HG03064 (cell line): ENCODE results near the gene USH2A.
"Not testable (repeated sequence)": the region's sequence is repeated elsewhere in the genome, so short reads cannot be mapped to it uniquely, and the experiment has no call there.

Experiments
- ATAC-seq: cut with Tn5 transposase; IDR thresholded peaks from one replicate; pipeline ENCODE4 v1.9.1; 2021; ENCODE audit warnings: low read depth; ENCODE audit not compliant: unreplicated experiment

Gene USH2A

DNA sequence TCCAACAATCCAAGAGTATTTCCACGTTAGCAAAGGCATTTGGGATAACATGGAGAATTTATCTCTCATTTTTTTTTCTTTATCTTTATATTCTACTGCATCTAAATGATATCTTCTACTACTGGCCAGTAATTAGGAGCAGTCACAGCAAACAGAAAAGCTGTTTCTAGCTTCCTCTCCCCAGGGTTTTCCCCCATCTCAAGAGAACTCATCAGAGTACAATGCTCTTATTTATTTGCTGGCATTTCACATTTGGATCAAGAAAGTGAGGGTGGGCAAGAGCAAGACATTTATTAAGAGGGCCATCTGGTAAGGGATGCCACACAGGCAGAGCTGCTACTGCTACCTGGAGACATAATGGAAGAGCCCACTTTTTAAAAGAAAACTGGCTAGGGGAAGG is 368.2 kb downstream of the USH2A start:
- no peak for ATAC-seq

GRCh38 chr1:216054600-216054999 is 368.6 kb downstream of the USH2A start:
- ATAC-seq: no peak

DNA sequence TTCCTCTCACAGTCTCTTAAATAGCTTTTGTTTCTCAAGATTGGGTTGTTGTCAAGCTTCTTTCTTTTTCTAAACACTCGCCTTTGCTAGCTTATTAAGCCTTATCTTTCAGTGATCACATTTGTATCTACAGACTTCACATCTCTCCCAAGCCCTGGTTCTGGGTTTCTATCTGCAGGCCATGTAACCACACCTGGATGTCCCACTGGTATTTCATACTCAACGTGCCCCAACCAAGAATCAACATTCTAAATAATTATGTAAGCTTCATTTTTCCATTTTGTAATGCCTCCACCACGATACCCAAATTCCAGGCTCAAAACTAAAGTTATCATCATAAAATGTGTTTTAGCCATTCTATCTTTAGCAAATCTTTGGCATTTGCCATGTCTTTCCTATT is 372.2 kb downstream of the USH2A start:
- no peak for ATAC-seq

GRCh38 chr1:216049741-216050430 is 373.4 kb downstream of the USH2A start:
- no peak for ATAC-seq

DNA sequence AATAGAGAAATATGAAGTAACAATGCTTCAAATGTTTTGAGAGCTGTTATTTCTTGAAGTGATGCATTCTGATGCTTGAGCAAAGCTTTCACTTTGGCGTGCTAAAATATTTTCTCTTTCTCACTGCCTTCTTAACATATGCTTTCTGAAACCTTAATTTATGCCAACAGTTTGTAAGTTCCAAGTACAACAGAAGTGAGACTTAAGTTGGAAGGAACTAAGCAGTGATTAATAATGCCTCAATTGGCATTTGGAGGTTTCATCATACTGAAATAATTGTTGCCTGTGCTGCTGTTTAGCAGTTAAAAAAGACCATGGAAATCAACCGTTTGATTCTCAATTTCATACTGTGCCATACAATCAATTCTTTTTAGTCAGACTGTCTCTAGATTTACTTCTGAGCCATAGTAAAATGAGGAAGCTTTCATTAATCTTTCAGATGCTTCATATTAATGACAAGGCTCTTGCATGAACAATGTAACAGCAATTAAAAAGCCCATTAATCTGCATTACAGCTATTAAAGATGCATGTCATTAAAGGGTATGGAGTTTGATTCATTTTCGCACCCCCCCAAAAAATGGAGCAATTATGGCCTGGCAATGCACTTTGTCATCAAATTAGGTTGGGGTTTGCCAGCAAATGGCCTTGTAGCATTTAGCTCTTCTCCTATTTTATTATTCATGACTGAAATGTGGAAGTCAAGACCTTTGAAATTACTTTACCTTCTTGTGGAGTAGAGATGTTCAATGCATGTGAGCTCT is 375.3 kb downstream of the USH2A start:
- ATAC-seq: no peak

DNA sequence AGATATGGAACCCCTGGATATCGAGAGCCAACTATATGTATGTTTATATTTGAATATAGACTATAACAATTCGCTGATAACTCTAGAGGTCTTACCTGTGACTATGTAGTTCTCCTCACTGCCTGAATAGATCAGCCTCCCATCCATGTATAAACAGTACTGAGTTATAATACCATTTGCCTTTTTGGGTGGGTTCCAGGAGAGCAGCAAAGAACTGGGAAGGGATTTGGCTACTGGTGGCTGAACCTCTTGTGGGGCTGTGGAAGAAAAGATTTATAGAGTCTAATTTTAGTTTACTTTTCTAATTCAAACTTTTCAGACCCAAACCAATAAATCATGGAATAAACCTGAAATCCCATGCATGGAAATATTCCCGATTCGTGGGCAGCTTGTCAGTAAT is 376.9 kb downstream of the USH2A start:
- ATAC-seq: no peak

DNA sequence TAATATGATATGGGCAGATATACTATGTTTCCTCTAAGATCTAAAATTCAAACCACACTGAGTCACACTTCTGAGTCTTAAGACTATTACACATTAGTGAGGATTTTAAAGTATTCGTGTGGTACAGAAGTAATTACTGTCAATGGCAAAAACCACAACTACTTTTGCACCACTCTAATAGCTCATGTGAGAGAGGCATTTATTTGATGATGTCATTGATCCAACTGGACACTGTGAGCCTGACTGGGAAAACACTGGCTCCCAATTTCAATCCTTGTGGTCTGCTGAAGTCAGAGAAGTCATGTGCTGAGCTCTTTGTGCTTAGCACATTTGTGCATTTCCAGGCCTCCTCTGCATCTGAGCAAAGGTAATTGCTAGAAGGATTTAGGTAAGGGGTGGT is 377.8 kb downstream of the USH2A start:
- ATAC-seq: no peak

- ATAC-seq: no peak
Observed at GRCh38 chr1:216044538-216044937, 378.7 kb downstream of the USH2A start.

DNA sequence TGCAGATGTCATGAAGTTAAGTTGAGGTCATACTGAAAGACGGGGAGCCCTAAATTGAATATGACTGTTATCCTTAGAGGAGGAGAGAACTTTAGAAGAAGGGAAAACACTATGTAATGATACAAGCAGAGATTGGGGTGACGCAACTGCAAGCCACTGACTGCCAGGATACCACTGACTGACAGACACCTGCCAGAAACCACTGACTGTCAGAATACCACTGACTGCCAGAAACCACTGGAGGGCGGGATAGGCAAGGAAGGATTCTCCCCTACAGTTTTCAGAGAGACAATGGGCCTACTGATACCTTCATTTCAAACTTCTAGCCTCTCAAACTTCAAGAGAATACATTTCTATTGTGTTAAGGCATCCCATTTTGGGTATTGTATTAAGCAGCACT is 388.7 kb downstream of the USH2A start:
- no peak for ATAC-seq

- no peak for ATAC-seq
Observed at GRCh38 chr1:216032961-216033614, 390.2 kb downstream of the USH2A start.

DNA sequence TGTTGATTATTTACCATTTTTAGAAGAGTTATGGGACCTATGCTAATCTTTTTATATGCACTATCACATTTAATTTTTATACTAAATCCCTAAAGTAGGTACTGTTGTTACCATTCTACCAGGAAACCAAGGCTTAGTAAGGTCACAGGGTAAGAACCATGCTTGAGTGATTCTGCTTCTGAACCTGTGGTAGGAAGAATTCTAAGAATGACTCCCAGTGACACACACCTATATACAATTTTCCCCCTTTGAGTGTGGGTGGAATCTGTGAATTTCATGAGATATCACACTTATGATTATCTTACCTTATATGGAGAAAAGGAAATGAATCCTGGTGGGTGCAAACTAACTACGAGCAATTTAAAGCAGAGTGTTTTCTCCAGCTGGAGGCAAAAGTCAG is 391.0 kb downstream of the USH2A start:
- ATAC-seq: no peak

DNA sequence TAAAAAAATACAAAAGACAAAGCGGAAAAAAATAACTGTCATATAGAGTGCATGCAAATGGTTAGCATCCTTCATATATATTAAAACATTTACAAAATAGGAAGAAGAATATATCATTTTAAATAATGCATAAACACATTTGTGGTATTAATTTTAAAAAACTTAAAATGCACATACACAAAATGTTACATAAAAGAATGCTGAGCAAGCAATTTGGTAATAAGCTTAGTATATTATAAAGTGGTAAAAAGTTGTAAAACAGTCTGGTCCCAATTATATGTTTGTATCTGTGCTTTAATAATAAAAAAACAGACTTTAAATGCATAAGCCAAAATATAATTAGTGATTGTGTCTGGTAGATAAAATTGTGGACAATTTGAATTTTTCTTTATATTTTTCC is 394.6 kb downstream of the USH2A start:
- no peak for ATAC-seq

DNA sequence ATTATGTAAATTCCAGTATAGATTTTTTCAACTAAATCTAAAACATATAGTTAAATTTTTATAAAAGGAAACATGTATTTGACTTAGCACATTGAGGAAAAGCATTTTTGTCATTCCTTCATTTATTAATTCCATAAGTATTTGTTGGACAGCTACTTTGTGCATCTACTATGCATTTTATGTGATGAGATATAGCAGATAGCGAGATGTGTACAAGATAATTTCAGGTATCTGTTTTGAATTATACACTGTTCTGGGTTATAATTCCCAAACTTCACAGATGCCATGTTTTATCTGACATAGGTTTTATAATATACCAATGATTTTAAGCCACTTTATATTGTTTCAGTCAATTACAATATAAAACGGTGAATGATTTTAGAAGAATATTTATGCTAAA is 398.7 kb downstream of the USH2A start:
- ATAC-seq: no peak

- no peak for ATAC-seq
Observed at GRCh38 chr1:216020743-216021345, 402.4 kb downstream of the USH2A start.

GRCh38 chr1:216015116-216015515 is 408.1 kb downstream of the USH2A start:
- ATAC-seq: no peak

- no peak for ATAC-seq
Observed at GRCh38 chr1:216014086-216014485, 409.2 kb downstream of the USH2A start.

DNA sequence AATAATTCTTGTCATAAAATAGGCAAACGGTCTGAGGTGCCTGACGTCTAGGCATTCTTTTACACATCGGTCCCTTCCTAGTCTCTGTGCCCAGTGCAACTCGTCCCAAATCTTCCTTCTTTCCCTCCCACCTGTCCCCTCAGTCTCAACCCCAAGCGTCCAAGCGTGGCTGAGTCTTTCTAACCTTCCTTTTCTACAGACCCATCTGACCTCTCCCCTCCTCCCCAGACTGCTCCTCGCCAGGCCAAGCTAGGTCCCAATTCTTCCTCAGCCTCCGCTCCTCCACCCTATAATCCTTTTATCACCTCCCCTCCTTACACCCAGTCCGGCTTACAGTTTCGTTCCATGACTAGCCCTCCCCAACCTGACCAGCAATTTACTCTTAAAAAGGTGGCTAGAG is 413.8 kb downstream of the USH2A start:
- ATAC-seq: not testable (repeated sequence)

GRCh38 chr1:216005916-216006315 is 417.3 kb downstream of the USH2A start:
- peak; percentile 98 for ATAC-seq

- no peak for ATAC-seq
Observed at GRCh38 chr1:215992620-215993019, 430.6 kb downstream of the USH2A start.

GRCh38 chr1:215987092-215987875 is 436.0 kb downstream of the USH2A start:
- no peak for ATAC-seq

DNA sequence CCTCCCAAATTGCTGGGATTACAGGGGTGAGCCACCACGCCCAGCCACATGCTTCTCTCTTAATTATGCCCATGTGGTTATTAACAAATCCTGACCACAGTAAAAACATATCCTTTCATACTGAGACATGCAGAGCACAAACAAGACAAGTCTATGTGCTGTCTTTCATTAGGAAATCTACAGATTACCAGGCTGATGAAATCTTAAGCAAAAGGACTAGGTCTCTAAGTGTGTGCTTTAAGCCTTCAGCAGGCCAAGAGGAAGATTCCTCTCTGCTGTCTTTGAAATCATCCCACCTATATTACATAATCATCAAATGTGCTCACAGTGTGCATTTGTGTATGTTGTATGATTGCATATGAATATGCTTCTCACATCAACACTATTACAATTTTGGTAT is 436.8 kb downstream of the USH2A start:
- no peak for ATAC-seq
